Left colon (tissue), 2 donors: ENCODE measurements around the gene ZNRD2. TPM values are rescaled to one million over a fixed set of nuclear protein-coding genes. Genes with fewer than 3 reads are reported as not detected.
A peak's percentile ranks its signal among the peaks of the same experiment; 100 is the strongest.

ENCODE experiments used
- ATAC-seq: fragments of 200-7000 bp; cut with Tn5 transposase; one replicate; pipeline ENCODE4 v1.9.1; 2020; ENCODE audit warnings: mild to moderate bottlenecking, moderate library complexity
- DNase-seq, 2 donors: peaks; one replicate each; pipeline ENCODE4 v3.0.0-alpha.2; 2020
- intact Hi-C, 2 donors: fragments of 100-400 bp; cut with DNase I in 1 of 2; cut with micrococcal nuclease in 1 of 2; formaldehyde crosslinking; loops; one replicate each; pipeline versions ENCODE4 v1.11.2 to v1.14.0; 2022; cut with DNase I, micrococcal nuclease
- total RNA-seq, 2 donors: library from RNA; stranded (reverse); fragmentation: NEBNext Ultra II Directional; extraction: Animal tissue kit (Norgen Biotek cat#: 25700); gene quantifications; one replicate each; pipeline ENCODE4 v1.2.1, GENCODE V29; 2021
- donor health status: DM: no; HTN: no; CAD: no.
- donor health status: DM: yes; HTN: yes; CAD: no.

Gene ZNRD2
- total RNA-seq, 2 donors from 2014 or later: 15.4 to 18.5 TPM

DNA sequence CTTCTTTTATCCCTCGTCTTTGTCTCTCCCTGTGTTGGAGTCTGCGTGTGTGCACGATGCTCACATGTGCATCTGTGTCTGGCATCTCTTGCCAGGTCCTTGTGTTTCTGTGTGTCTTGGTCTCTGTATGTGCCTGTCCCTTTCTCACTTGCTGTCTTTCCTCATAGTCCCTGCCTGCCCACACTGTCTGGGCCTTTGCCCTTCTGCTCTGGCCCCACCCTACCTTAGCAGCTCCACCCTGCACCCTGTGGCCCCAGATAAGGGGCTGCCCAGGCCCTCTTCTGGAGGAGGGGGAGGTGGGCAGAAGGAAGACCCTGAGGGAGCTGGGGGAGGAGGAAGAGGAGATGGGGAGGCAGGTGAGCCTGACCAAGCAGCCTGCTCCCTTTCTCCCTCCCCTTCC lies 8.4 kb downstream of the ZNRD2 start:
- peak; percentile 7 for ATAC-seq
- DNase-seq: no peak
- intact Hi-C loops: no loop called here

- ATAC-seq (no peak), DNase-seq (no peak)
- intact Hi-C loops: no loop called here
Measured at GRCh38 chr11:65579291-65579690, 9.0 kb downstream of the ZNRD2 start.

- intact Hi-C loops: no loop called here
- no peak for ATAC-seq
- DNase-seq: no peak
Measured at GRCh38 chr11:65580031-65580692, 9.9 kb downstream of the ZNRD2 start.

DNA sequence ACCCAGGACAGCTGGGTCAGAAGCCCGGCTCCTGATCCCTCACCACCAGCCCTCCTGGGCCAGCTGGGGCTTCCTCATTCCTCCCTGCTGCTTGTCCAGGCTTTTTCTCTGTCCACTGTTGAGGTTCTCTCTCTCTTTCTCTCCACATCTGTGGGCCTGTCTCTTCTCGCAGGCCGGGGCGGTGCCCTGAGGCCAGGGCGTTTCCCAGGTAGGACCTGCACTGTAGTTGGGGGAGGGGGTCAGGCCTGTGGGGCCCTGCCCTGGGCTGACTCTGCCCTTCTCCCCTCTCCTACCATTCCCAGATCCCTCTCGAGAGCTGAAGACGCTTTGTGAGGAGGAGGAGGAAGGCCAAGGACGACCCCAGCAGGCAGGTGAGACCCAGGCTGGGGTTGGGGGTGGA lies 10.5 kb downstream of the ZNRD2 start:
- intact Hi-C loops: no loop called here
- DNase-seq: no peak
- ATAC-seq: no peak

DNA sequence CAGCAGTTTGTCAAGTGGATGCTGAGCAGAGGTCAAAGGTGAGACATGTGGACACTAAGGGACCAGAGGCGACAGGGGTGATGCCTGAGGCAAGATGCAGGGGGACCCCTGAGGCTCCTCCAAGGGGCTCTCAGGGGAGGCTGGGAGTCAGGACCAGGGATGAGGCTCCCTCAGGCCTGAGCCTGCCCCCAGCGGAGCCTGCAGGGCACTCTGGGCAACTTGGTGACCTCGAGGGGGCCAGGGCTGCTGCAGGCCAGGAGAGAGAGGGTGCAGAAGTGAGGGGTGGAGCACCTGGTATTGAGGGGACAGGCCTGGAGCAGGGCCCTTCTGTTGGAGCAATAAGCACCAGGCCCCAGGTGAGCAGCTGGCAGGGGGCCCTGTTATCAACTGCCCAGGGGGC lies 11.7 kb downstream of the ZNRD2 start:
- ATAC-seq (no peak), DNase-seq (no peak)
- intact Hi-C loops: no loop called here

GRCh38 chr11:65583589-65583988 lies 13.3 kb downstream of the ZNRD2 start:
- ATAC-seq (no peak), DNase-seq (no peak)
- intact Hi-C loops: no loop called here

DNA sequence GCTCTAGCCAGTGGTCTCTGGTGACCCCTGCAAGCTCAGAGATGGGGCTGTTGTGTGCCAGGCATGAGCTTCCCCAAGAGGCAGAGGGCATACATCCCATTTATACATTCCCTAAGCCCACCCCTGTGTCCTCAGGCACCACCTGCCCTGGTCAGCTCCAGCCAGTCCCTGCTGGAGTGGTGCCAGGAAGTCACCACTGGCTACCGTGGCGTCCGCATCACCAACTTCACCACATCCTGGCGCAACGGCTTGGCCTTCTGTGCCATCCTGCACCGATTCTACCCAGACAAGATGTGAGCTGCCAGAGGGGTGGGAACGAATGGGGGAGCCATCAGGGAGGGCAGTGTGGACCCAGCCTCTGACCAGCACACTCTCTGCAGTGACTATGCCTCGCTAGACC lies 13.8 kb downstream of the ZNRD2 start:
- no peak for ATAC-seq
- no peak for DNase-seq
- intact Hi-C loops: no loop called here

DNA sequence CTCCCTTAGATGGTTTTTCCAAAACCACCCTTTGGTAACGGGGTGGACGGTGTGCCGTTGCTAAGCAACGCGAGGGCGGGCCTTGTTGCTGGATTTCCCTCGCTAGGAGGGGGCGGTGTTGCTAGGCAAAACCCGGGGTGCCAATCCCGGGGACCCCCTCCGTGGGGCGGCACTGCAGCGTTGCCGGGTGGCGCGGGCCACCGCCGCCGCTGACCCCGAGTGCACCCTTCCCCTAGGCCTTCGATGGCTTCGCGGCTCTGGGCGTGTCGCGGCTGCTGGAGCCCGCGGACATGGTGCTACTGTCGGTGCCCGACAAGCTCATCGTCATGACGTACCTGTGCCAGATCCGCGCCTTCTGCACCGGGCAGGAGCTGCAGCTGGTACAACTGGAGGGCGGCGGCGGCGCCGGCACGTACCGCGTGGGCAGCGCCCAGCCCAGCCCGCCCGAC lies 14.5 kb downstream of the ZNRD2 start:
- ATAC-seq (no peak), DNase-seq (no peak)
- intact Hi-C loops: no loop called here

DNA sequence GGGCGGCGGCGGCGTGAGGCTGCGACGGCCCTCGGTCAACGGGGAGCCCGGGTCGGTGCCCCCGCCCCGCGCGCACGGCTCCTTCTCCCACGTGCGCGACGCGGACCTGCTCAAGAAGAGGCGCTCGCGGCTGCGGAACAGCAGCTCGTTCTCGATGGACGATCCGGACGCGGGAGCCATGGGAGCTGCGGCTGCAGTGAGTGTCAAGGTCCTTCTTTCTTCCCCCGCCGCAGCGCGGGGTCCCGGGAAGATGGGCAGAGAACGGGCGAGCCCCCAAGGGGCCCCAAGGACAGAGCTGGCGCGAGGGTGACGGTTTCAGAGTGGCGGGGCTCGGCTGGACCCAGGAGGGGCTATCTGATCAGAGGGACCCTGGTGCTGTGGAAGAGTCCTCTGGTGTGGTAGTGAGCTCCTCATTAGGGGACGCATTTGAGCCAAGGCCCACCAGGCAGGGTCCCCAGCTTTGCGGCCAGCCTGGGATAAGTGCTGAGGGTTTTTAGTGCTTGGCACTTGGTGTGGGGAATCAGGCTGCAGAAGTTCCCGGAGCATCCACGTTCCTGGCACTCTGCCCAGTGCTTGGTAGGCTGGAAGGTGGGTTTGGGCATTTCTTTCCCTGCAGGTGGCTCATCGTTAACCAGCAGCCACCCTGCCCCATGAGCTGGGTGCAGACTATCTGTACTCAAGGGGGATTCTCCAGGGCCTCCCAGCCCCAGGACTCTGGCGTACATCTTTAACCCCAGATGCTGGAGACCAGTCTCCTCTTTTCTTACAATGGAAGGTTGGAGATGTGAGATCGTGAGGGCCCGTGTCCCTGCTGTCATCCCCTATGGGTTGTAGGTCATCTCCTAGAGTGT lies 15.3 kb downstream of the ZNRD2 start:
- ATAC-seq (no peak), DNase-seq (no peak)
- intact Hi-C loops: no loop called here

- no peak for ATAC-seq
- intact Hi-C loops: no loop called here
- no peak for DNase-seq
Measured at GRCh38 chr11:65586247-65586630, 16.0 kb downstream of the ZNRD2 start.

DNA sequence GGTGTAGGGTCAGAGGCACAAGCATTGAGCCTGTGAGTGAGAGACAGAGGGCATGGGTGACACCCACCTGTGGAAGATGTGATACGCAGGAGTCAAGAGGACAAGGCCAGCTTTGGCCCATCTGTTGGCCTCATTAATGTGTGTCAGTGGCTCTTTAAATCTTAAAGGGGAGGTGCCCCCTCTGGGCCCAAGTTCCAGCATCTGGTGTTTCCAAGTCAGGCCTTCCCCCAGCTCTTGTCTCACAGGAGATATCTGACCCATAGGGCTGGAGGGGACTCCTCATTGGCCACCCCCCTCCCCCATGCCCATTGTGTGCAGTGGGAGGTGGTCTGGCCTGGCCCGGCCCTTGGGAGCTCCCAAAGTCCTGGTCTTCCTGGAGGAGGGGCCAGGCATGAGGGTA lies 16.4 kb downstream of the ZNRD2 start:
- DNase-seq (no peak), ATAC-seq (no peak)
- intact Hi-C loops: no loop called here

DNA sequence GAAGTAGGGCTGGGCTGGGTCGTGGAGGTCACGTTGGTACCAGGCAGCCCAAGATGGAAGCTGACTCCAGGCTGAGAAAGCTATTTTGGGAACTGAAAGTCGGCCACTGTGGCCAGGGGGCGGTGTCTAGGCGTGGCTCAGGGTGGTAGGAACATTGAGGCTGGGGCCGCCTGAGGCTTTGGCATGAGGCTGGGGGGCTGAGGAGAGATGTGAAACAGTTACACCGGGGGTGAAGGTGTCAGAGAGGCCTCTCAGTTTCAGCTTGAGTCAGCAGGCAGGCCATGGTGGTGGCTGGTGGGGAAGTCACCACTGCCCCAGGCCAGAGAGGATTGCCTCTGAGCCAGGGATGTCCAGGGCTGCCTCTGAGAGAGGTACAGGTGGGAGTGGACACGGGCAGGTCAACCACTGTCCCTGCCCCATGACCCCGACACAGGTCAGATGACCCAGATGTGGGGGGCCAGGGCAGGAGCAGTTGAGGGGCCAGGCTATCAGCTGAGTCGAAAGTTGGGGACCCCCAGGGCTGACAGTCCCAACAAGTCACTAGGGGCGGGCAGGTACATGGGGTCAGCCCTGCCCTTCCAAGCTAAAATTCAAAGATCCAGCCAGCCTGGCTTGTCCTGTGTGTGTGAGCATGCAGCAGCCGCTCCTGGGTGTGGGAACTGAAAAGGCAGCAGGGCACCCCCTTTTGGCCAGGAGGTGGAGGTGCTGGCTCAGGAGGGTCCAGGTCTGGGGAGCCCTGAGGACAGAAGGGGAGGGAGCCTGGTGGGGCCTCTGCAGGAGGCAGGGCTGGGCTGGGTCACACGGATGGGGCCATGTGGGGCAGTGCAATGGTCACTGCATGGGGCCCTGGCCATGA lies 18.1 kb downstream of the ZNRD2 start:
- DNase-seq (peak; percentile 74 to 78), ATAC-seq (peak; percentile 63)
- intact Hi-C loops: no loop called here

DNA sequence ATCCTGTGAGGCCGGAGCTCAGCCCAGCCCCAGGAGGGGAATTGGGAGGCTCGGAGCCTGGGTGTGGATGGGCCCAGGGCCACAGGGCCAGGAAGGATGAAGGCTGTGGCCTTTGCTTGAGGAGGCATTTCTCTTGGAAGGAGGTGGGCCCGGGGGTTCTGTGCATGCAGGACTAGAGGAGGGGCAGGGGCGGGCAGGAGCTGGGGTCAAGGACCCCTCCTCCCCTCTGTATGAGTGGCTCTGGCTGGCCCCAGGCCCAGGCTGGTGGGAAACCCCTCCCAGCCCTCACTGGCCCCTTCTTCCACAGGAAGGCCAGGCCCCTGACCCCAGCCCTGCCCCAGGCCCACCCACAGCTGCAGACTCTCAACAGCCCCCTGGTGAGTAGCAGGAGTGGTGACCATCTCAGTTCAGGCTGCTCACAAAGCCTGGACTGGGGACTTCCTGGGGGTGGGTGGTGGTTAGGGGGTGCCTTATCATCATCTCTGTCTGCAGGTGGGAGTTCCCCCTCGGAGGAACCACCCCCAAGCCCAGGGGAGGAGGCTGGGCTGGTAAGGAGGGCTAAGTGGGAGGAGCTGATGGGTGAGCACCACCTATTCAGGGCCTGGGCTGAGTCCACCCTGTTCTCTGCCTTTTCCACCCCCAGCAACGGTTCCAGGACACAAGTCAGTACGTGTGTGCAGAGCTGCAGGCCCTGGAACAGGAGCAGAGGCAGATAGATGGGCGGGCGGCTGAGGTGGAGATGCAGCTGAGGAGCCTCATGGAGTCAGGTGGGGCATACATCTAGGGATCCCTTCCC lies 19.4 kb downstream of the ZNRD2 start:
- ATAC-seq: no peak
- intact Hi-C loops: no loop called here
- DNase-seq: no peak

GRCh38 chr11:65590240-65590738 lies 20.0 kb downstream of the ZNRD2 start:
- intact Hi-C loops: no loop called here
- peak in 1 of 2 donors; percentile 47 for DNase-seq
- ATAC-seq: no peak

DNA sequence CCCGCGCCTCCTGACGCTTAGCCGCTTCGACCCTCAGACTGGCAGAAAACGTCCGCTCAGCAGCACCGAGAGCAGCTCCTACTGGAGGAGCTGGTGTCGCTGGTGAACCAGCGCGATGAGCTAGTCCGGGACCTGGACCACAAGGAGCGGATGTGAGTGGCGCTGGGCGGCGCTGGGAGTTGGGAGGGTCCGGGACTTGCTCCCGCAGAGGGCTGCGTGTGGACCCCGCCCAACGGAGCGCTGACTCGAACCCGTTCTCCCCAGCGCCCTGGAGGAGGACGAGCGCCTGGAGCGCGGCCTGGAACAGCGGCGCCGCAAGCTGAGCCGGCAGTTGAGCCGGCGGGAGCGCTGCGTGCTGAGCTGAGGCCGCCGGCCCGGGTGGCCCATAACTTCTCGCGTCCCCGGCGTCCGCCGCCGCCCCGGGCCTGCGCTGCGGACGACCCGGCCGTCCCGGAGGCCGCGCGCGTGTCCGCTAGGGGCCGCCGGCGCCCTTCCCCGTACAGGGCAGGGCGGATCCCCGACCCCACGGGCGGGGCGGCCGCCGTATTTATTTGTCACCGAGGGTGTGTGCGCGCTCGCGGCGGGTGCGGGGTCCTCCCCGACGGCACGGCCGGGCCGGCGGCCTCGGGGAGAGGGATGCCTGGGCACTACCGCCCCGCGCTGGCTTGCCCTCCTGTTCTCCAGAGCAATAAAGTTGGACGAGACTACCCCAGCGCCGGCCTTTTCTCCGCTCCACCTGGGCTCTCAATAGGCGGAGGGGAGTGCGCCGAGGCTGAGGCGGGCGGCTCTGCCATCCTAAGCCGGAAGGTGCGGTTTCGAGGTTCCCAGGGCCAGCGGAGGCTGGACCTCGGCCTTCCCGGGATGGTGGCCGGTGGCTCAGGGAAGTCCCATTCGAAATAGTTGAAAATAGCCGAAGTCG lies 21.9 kb downstream of the ZNRD2 start:
- intact Hi-C loops: no loop called here
- ATAC-seq (peak; percentile 71), DNase-seq (peak in 1 of 2 donors; percentile 71)

GRCh38 chr11:65592858-65593517 lies 22.7 kb downstream of the ZNRD2 start:
- ATAC-seq: no peak
- intact Hi-C loops: no loop called here
- DNase-seq: no peak
